IPS-11a (cell line): Measurements from ENCODE around the gene LDLRAD1.
"Not testable (repeated sequence)": the region's sequence is repeated elsewhere in the genome, so short reads cannot be mapped to it uniquely, and the experiment has no call there.

ENCODE experiments used
- H3K4me3 ChIP-seq: one replicate; pipeline ENCODE4 v1.5.1; 2013; ENCODE audit warnings: low read depth, low read length, control low read depth

LDLRAD1 gene

GRCh38 chr1:53994516-53994915 is 23.5 kb downstream of the LDLRAD1 start:
- H3K4me3 ChIP-seq: not testable (repeated sequence)

GRCh38 chr1:53992085-53992874 is 25.7 kb downstream of the LDLRAD1 start:
- H3K4me3 ChIP-seq: no peak overlapping the region

- H3K4me3 ChIP-seq: no peak overlapping the region
Measured at GRCh38 chr1:53987880-53988279, 30.1 kb downstream of the LDLRAD1 start.

- H3K4me3 ChIP-seq: no peak overlapping the region
Measured at GRCh38 chr1:53986458-53986857, 31.5 kb downstream of the LDLRAD1 start.

- no peak overlapping the region for H3K4me3 ChIP-seq
Measured at GRCh38 chr1:53984726-53985125, 33.3 kb downstream of the LDLRAD1 start.

- no peak overlapping the region for H3K4me3 ChIP-seq
Measured at GRCh38 chr1:53982763-53983104, 35.3 kb downstream of the LDLRAD1 start.

- no peak overlapping the region for H3K4me3 ChIP-seq
Measured at GRCh38 chr1:53982034-53982762, 35.8 kb downstream of the LDLRAD1 start.

GRCh38 chr1:53981220-53981619 is 36.8 kb downstream of the LDLRAD1 start:
- H3K4me3 ChIP-seq: no peak overlapping the region

- H3K4me3 ChIP-seq: no peak overlapping the region
Measured at GRCh38 chr1:53979712-53980450, 38.1 kb downstream of the LDLRAD1 start.

GRCh38 chr1:53975861-53976260 is 42.1 kb downstream of the LDLRAD1 start:
- no peak overlapping the region for H3K4me3 ChIP-seq

- no peak overlapping the region for H3K4me3 ChIP-seq
Measured at GRCh38 chr1:53971718-53972117, 46.3 kb downstream of the LDLRAD1 start.

- not testable (repeated sequence) for H3K4me3 ChIP-seq
Measured at GRCh38 chr1:53969323-53969722, 48.7 kb downstream of the LDLRAD1 start.

- no peak overlapping the region for H3K4me3 ChIP-seq
Measured at GRCh38 chr1:53968125-53968513, 49.9 kb downstream of the LDLRAD1 start.

- no peak overlapping the region for H3K4me3 ChIP-seq
Measured at GRCh38 chr1:53967409-53968124, 50.4 kb downstream of the LDLRAD1 start.

- H3K4me3 ChIP-seq: no peak overlapping the region
Measured at GRCh38 chr1:53966794-53967193, 51.2 kb downstream of the LDLRAD1 start.

GRCh38 chr1:53964109-53964508 is 53.9 kb downstream of the LDLRAD1 start:
- H3K4me3 ChIP-seq: no peak overlapping the region

GRCh38 chr1:53963460-53963859 is 54.5 kb downstream of the LDLRAD1 start:
- no peak overlapping the region for H3K4me3 ChIP-seq

GRCh38 chr1:53962395-53962794 is 55.6 kb downstream of the LDLRAD1 start:
- no peak overlapping the region for H3K4me3 ChIP-seq

- H3K4me3 ChIP-seq: no peak overlapping the region
Measured at GRCh38 chr1:53959664-53960250, 58.2 kb downstream of the LDLRAD1 start.
